Fibroblast of lung (primary cell): Measurements from ENCODE around the gene FTO.

Experiments
- EZH2 ChIP-seq: IDR thresholded peaks from 2 replicates; pipeline ENCODE4 v1.5.1; 2012; ENCODE audit warnings: low read length, control low read depth, mild to moderate bottlenecking; ENCODE audit errors: missing control alignments
- TF ChIP-seq, protein P1 (sequence below), 2 donors: IDR thresholded peaks in 1 of 2; conservative IDR thresholded peaks in 1 of 2; 1 replicate in 1 of 2; 2 replicates in 1 of 2; pipeline ENCODE4 v1.5.1; 2011 to 2012; ENCODE audit warnings: low read length in 2 of 2, control low read depth in 1 of 2, inconsistent platforms in 1 of 2, low read depth in 1 of 2, mild to moderate bottlenecking in 1 of 2

- no peak for TF ChIP-seq EZH2
- TF ChIP-seq, protein P1, sequence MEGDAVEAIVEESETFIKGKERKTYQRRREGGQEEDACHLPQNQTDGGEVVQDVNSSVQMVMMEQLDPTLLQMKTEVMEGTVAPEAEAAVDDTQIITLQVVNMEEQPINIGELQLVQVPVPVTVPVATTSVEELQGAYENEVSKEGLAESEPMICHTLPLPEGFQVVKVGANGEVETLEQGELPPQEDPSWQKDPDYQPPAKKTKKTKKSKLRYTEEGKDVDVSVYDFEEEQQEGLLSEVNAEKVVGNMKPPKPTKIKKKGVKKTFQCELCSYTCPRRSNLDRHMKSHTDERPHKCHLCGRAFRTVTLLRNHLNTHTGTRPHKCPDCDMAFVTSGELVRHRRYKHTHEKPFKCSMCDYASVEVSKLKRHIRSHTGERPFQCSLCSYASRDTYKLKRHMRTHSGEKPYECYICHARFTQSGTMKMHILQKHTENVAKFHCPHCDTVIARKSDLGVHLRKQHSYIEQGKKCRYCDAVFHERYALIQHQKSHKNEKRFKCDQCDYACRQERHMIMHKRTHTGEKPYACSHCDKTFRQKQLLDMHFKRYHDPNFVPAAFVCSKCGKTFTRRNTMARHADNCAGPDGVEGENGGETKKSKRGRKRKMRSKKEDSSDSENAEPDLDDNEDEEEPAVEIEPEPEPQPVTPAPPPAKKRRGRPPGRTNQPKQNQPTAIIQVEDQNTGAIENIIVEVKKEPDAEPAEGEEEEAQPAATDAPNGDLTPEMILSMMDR (conservative IDR thresholded peaks at IDR 0.05 in 1 of 2, IDR thresholded peaks at IDR 0.05 in 1 of 2; ENCODE audit: low read depth in 1 of 2, low read length in 2 of 2): no peak
Observed at GRCh38 chr16:53726625-53727024, 22.7 kb downstream of the FTO start.
